SU-DHL-6 (cell line): ENCODE data around the gene ST6GAL1.
"Not testable (repeated sequence)": the region's sequence is repeated elsewhere in the genome, so short reads cannot be mapped to it uniquely, and the experiment has no call there.

ENCODE experiments used
- H2AFZ ChIP-seq: fragments of 200-600 bp; sonication (generic); 2 replicates; pipeline ENCODE4 v1.6.1; 2014; ENCODE audit warnings: low read depth, mild to moderate bottlenecking, moderate library complexity, mixed read lengths, antibody characterized with exemption, low read length; ENCODE audit not compliant: severe bottlenecking
- H3F3A ChIP-seq: fragments of 200-600 bp; shearing (Covaris generic); 2 replicates; pipeline ENCODE4 v1.6.0; 2016; ENCODE audit warnings: antibody characterized with exemption, mild to moderate bottlenecking; ENCODE audit not compliant: insufficient read depth
- H3K27ac ChIP-seq: fragments of 200-600 bp; sonication (generic); 2 replicates; pipeline ENCODE4 v1.5.1; 2016; ENCODE audit warnings: low read depth, mild to moderate bottlenecking, low read length, moderate library complexity, mixed read lengths
- H3K27me3 ChIP-seq: fragments of 200-600 bp; sonication (generic), shearing (Covaris generic); 2 replicates; pipeline ENCODE4 v1.6.0; 2014; ENCODE audit warnings: mild to moderate bottlenecking, low read length
- H3K36me3 ChIP-seq: fragments of 200-600 bp; sonication (generic); 2 replicates; pipeline ENCODE4 v1.6.1; 2014; ENCODE audit warnings: mild to moderate bottlenecking, low read length, mixed read lengths
- H3K4me2 ChIP-seq: fragments of 300-600, 200-600 bp; shearing (Covaris generic), sonication (generic); 2 replicates; pipeline ENCODE4 v1.6.0; 2014; ENCODE audit warnings: low read length, low read depth, mild to moderate bottlenecking; ENCODE audit not compliant: poor library complexity, severe bottlenecking
- H3K4me3 ChIP-seq: fragments of 200-600 bp; sonication (generic); 2 replicates; pipeline ENCODE4 v1.5.1; 2014; ENCODE audit warnings: antibody characterized with exemption, low read length, mild to moderate bottlenecking, mixed read lengths; ENCODE audit not compliant: insufficient read depth, poor library complexity, severe bottlenecking
- H3K79me2 ChIP-seq: fragments of 200-600 bp; sonication (generic); 2 replicates; pipeline ENCODE4 v1.6.1; 2014; ENCODE audit warnings: mild to moderate bottlenecking, low read length, moderate library complexity; ENCODE audit not compliant: insufficient read depth
- H3K9ac ChIP-seq: fragments of 200-600 bp; sonication (generic); 2 replicates; pipeline ENCODE4 v1.7.0; 2014; ENCODE audit warnings: mild to moderate bottlenecking, low read length
- H3K9me2 ChIP-seq: fragments of 200-600 bp; sonication (generic); replicated peaks from 2 replicates; pipeline ENCODE4 v1.6.1; 2014; ENCODE audit warnings: low read length; ENCODE audit not compliant: insufficient read depth
- H3K9me3 ChIP-seq: fragments of 200-600 bp; sonication (generic); 2 replicates; pipeline ENCODE4 v1.6.1; 2014; ENCODE audit warnings: low read length, mixed read lengths; ENCODE audit not compliant: insufficient read depth
- H4K20me1 ChIP-seq: fragments of 200-600 bp; sonication (generic); 2 replicates; pipeline ENCODE4 v1.6.1; 2014; ENCODE audit warnings: low read depth, mild to moderate bottlenecking, antibody characterized with exemption, low read length, moderate library complexity, mixed read lengths
- CTCF ChIP-seq: fragments of 200-600 bp; sonication (generic); IDR thresholded peaks from one replicate; pipeline ENCODE4 v1.5.1; 2017; ENCODE audit warnings: antibody characterized with exemption, mild to moderate bottlenecking, low read length, moderate library complexity; ENCODE audit not compliant: insufficient read depth, poor library complexity, severe bottlenecking
- EZH2phosphoT487 ChIP-seq: fragments of 200-600 bp; sonication (generic), shearing (Covaris generic); conservative IDR thresholded peaks from 2 replicates; pipeline ENCODE4 v1.6.1; 2018; ENCODE audit warnings: mild to moderate bottlenecking, antibody characterized with exemption, low read length, moderate library complexity, mixed read lengths

Gene ST6GAL1

DNA sequence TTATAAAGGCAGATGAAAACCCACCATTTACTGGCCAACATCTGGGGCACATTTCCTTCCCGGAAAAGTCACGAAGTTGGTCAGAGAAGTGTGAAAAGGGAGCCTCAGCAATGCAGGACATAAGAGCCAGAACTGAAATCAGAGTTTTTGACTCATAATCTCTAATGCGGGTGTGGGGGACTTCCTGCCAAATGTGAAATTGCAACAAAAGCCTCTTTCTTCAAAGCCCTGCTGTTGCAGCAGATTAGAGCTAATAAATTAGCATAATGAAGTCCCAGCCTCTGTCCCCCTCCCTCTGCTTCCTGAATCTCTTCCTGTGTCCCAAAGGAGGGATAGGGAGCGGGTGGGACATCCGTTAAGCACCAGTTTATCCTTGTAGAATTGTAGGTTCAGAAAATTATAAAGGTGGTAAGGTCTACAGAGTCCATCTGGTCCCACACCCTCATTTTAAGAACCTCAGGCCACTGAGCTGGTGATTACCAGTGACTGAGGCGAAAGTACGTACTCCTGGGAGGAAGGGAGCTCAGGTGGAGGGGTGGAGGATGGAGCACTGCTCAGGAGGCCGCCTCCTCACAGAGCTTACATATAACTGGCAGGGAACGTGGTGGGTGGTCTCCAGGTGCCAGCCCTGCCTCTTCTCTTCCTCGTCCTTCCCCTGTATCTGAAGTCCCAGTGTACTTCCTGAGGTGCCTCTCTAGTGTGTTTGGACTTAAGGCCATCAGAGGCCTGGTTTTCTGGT lies 35.0 kb downstream of the ST6GAL1 start:
- H3K27ac ChIP-seq: no peak overlapping the region
- no peak overlapping the region for H3K9ac ChIP-seq
- H3K36me3 ChIP-seq: peaks cover 5% of the 10 kb centered on the region; the same call in 1 of the 2 replicates
- no peak overlapping the region for H3K4me3 ChIP-seq
- H4K20me1 ChIP-seq: no peaks in the 10 kb centered on the region
- no peaks in the 10 kb centered on the region for H3K9me3 ChIP-seq
- peaks cover 5% of the 10 kb centered on the region; the same call in 1 of the 2 replicates for H3K79me2 ChIP-seq
- H3K4me2 ChIP-seq: no peak overlapping the region
- no peak overlapping the region for H2AFZ ChIP-seq
- no peaks in the 10 kb centered on the region for H3K27me3 ChIP-seq
- TF ChIP-seq CTCF (no peak), EZH2phosphoT487 (no peak)
- H3F3A ChIP-seq: no peaks in the 10 kb centered on the region
- H3K9me2 ChIP-seq: no peaks in the 10 kb centered on the region

DNA sequence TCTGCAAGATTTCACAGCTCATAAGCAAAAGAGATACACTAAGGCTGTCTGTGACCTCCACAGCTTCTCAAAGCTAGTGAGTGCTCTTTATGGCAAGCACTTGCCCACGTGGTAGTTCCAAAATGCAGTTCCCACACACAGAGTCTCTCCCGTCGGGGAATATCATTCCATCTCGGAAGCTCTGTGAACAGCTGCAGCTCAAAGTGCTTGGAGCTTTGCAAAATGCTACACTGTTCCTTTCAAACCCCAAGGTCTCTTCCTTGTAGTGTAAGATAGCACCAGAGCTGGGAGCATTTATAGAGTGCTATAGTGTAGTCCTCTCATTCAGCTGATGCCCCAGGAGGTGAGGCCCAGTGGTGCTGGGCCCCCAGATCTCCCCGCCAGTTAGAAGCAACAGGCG lies 36.1 kb downstream of the ST6GAL1 start:
- Histone ChIP-seq H3K79me2 (peaks cover 3% of the 10 kb centered on the region; the same call in 1 of the 2 replicates), H3K36me3 (peaks cover 9% of the 10 kb centered on the region; the same call in 1 of the 2 replicates), H3K27me3 (no peaks in the 10 kb centered on the region), H3K4me3 (no peak overlapping the region), H3K4me2 (no peak overlapping the region), H4K20me1 (no peaks in the 10 kb centered on the region), H3K27ac (no peak overlapping the region), H2AFZ (no peak overlapping the region), H3K9me3 (no peaks in the 10 kb centered on the region), H3K9ac (no peak overlapping the region), H3F3A (no peaks in the 10 kb centered on the region), H3K9me2 (no peaks in the 10 kb centered on the region)
- TF ChIP-seq CTCF (no peak), EZH2phosphoT487 (no peak)

GRCh38 chr3:186967236-186967635 lies 36.9 kb downstream of the ST6GAL1 start:
- not testable (repeated sequence) for H3K36me3 ChIP-seq, H3K27ac ChIP-seq, H3K79me2 ChIP-seq, H3K9me3 ChIP-seq, H3K27me3 ChIP-seq, H3K9me2 ChIP-seq, H2AFZ ChIP-seq, H3F3A ChIP-seq, H3K9ac ChIP-seq, H3K4me2 ChIP-seq, H3K4me3 ChIP-seq, H4K20me1 ChIP-seq

GRCh38 chr3:186967686-186968085 lies 37.4 kb downstream of the ST6GAL1 start:
- Histone ChIP-seq H3K4me2 (no peak overlapping the region), H3K27ac (no peak overlapping the region), H3K4me3 (no peak overlapping the region), H4K20me1 (no peaks in the 10 kb centered on the region), H3K9me3 (no peaks in the 10 kb centered on the region), H2AFZ (no peak overlapping the region), H3K9me2 (no peaks in the 10 kb centered on the region), H3K79me2 (peaks cover 3% of the 10 kb centered on the region; the same call in 1 of the 2 replicates), H3F3A (no peaks in the 10 kb centered on the region), H3K36me3 (peaks cover 9% of the 10 kb centered on the region; the same call in 1 of the 2 replicates), H3K27me3 (no peaks in the 10 kb centered on the region), H3K9ac (no peak overlapping the region)
- TF ChIP-seq EZH2phosphoT487: no peak
- no peak for TF ChIP-seq CTCF
